Cortex of kidney (tissue), 1 donor: Measurements from ENCODE around the gene SERPINI1.

Source experiments
- DNase-seq: peaks from one replicate; lab custom pipeline; 2025; lab: John Stamatoyannopoulos, UW

SERPINI1 gene, protein sequence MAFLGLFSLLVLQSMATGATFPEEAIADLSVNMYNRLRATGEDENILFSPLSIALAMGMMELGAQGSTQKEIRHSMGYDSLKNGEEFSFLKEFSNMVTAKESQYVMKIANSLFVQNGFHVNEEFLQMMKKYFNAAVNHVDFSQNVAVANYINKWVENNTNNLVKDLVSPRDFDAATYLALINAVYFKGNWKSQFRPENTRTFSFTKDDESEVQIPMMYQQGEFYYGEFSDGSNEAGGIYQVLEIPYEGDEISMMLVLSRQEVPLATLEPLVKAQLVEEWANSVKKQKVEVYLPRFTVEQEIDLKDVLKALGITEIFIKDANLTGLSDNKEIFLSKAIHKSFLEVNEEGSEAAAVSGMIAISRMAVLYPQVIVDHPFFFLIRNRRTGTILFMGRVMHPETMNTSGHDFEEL

DNA sequence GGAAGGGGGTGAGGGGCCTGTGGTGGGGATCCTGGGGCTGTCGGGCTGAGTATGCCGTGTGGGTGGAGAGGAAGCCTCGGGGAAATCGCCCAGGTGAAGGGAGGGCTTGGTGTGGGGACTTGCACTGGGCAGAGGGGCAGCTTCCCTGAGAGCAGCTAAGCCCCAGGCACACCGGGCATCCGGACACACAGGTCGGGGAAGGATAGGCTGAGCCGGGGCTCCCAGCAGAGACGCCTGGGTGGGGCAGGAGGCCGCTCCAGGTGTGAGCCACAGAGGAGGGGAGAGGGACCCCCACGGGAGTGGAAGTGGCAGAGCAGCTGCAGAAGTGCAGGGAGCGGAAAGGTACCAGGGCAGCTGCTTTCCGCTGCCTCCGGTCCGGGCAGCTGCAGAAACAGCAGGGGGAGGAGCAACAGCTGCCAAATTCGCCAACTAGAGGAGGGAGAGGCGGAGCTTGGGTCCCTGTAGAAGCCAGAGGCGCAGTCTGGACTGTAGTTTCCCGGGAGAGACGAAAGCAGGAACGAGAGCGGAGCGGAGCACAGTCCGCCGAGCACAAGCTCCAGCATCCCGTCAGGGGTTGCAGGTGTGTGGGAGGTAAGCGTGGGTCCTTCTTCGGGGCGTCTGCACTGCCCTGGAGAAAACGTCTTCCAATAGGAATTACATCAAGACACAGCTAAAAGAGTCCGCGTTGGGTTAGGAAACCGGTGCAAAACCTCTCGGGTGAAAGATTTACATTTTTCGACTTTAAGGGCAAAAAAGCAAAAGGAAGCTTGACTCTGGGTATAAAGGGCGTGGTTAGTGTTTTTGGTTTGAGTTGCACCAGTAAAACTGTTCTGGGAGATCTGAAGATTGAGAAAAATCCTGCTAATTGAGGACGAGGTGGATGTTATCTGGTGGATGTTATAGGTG, at the start of gene SERPINI1:
SERPINI1 (plus strand) TSS at position 489 of the 906 bp plus-strand sequence. CDS start 53,408 bp downstream, outside the sequence.
- peak; percentile 19 for DNase-seq

DNA sequence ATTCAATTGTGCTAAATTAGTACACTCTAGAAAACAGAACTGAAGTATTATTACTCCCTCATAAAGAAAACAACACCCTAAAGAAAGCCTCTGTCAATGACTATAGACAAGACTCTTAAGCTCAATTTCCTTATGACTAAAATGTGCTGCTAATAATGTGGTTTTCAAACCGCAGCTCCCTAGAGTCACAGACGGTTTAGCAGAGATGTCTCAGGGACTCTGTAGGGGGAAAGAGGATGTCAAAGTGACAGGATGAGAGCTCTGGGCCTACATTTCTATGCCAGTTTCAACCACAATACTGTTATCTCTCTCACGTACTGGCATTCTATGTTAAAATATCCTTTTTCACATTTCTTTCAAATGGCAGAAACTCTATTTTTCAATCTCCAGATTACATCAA, 44.2 kb upstream of the SERPINI1 start:
- no peak for DNase-seq

DNA sequence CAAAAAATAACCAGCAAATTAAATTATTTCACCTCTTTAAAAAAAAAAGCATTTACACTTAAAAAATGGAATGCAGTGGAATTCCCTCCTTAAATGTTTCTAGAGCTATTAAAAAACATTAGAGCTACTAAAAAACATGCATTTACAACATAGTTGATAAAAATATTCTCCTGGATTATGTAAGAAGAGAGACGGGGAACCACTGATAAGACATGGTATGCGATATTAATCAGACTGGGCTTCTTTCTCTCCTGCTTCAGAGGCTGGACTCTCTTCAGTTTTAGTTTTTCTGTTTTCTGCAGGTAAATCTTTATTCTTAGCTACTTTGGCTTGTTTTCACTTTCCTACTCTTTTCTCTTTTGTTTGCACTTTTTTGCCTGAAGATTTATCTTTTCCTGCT, 41.4 kb upstream of the SERPINI1 start:
- no peak for DNase-seq

DNA sequence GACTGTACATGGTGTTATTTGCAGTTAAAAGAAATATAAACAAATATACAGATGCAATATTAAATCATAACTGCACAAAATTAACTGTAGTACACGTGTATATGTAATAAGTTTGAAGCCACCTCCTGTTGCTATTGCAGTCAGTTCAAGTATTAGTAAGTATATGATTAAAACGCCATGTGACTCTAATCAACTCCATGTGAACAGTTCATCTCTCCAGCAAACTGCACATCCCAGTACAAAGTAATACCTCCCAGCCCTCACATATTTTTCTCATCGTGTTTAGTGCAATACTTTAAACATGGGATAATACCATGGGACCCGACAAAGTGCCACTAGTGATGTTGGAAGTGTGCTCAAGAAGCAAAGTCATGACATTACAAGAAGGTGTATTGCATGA, 35.5 kb upstream of the SERPINI1 start:
- no peak for DNase-seq

DNA sequence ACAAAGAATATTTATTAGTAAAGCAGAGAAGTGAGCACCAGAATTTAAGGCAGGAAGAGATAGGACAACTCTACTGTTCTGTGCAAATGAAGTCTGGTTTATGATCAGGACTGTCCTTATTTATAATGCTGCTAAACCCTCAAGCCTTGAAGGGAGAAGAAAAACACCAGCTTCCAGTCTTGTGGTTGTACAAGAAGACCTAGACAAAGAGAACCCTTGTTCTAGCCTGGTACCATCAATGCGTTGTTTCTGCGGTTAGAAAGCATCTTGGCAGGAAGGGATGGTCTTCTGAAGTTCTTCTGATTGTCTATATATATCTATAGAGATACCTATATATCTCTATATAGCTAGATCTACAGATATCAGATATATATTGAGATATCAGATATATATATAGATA, 34.6 kb upstream of the SERPINI1 start:
- DNase-seq, result no peak

DNA sequence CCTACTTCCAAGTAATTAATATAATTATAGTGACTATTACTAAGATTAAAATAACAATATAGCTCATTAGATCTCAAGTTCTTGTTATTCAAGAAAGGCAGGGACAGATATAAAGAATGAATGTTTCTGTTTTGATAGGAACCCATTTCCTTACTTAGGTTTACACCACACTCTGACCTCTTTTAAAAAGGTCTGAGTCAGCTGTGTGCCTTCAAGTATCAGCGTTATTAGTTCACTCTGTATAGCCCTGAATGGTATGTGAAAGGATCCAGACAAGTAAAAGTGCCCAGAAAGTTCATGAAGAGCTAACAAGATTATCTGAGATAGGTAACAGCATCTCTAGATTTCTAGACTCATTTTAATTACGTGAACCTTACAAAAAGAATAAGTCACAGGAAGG, 29.7 kb upstream of the SERPINI1 start:
- DNase-seq, result no peak

DNA sequence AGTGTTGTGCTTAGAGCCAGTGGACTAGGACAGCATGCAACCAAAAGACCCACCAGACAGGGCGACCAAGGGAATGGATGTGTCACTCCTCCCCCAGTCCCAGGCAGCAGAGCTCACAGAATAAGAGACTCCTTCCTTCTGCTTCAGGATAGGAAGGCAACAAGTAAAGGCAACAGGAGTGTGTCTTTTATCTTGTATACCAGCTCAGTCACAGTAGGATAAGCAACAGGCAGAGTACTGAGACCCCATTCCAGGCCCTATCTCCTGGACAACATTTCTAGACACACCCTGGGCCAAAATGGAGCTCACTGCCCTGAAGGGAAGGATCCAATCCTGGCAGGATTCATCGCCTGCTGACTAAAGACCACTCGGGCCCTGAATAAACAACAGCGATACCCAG, 25.8 kb upstream of the SERPINI1 start:
- DNase-seq, result no peak

DNA sequence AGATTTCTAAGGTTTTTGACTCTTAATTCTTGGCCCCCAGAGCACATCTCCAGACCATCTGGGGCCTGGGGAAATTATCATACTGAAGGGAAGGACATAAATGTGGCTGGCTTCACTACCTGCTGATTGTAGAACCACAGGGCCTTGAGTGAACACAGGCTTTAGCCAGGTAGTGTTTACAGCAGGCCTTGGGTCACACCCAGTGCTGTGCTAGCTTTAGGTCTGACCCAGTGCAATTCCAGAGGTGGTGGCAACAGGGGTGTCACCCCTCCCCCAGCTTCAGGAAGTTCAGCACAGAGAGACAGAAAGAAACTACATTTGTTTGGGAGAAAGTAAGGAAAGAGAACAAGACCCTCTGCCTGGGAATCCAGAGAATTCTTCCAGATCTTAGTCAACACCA, 25.0 kb upstream of the SERPINI1 start:
- no peak for DNase-seq

DNA sequence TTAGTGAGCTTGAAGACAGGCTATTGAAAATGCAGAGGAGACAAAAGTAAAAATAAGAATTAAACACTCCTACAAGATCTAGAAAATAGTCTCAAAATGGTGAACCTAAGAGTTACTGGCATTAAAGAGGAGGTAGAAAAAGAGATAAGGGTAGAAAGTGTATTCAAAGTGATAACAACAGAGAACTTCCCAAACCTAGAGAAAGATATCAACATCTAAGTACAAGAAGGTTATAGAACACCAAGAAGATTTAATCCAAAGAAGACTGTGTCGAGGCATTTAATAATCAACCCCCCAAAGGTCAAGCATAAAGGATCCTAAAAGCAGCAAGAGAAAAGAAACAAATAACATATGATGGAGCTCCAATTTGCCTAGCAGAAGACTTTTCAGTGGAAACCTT, 24.1 kb upstream of the SERPINI1 start:
- DNase-seq, result no peak

DNA sequence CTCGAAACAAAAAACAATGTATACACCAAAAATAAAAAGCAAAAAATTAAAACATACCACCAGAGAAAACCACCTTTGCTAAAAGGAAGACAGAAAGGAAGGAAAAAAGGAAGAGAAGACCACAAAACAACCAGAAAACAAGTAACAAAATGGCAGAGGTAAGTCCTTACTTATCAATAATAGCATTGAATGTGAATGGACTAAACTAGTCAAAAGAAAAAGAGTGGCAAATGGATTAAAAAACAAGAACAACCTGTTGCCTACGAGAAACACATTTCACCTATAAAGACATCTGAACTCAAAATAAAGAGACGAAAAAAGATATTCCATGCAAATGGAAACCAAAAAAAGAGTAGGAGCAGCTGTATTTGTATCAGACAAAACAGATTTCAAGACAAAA, 23.1 kb upstream of the SERPINI1 start:
- no peak for DNase-seq

DNA sequence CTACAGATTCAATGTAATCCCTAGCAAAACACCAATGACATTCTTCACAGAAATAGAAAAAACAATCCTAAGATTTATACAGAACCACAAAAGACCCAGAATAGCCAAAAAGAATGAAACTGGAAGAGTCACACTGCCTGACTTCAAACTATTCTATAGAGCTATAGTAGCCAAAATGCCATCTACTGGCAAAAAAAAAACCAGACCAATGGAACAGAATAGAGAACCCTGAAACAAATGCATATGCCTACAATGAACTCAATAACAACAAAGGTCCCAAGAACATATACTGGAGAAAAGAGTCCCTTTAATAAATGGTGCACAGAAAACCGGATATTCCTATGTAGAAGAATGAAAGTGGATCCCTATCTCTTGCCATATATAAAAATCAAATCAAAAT, 20.6 kb upstream of the SERPINI1 start:
- DNase-seq, result no peak

DNA sequence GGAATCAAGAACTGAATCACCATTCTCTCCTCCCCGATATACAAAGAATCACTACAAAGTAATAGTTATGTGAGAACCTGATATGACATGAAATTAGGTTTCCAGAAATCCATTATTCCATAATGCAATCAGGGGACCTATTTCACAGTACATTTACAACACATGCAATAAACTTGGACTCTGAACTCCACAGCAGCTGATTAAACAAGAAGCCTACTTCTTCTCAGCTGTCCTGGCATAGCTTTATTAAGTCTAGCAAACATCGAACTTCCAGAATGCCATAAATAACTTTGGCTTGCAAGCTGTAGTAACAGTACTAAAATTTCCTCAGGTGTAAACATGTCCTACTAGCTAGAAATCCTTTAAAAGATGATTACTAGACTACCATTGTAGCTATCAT, 18.6 kb upstream of the SERPINI1 start:
- DNase-seq, result no peak

DNA sequence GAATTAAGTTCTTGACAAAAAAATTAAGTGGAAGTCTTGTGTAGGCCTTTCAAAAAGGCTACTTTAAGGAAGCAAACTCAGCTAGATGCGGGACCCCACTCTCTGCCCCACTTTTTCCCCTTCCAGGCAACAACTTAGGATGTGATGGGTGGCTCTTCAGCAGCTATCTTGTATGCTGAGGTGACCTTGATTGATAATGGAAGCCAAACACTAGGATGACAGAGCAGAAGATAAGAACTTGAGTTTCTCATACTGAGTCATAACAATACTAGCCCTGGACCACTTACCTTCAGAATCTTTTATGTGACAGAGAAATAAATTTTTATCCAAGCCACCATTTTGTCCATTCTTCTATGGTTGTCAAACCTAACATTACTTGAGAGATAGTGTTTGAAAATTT, 16.9 kb upstream of the SERPINI1 start:
- no peak for DNase-seq

DNA sequence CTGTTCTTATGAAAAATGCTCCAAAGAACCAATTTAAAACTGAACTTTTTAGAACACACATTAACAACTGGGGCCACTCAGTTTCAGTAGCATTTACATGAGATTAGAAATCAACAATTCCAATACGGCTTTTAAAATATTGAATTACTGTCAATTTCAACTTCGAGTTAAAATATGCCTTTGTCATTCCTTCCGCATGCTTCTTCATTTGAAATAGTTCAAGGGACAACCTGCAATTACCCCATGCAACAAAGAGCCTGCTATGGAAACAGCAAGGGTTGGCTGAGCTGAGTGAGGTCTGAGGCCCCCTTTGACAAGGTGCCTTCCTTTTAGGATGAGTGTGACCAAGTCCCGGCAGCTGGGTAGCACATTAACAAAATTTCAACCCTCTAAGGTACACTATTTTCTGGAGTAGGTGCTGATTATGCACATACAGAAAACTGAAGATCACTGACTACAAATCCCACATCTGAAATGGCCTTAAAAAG, 12.5 kb upstream of the SERPINI1 start:
- DNase-seq, result no peak

DNA sequence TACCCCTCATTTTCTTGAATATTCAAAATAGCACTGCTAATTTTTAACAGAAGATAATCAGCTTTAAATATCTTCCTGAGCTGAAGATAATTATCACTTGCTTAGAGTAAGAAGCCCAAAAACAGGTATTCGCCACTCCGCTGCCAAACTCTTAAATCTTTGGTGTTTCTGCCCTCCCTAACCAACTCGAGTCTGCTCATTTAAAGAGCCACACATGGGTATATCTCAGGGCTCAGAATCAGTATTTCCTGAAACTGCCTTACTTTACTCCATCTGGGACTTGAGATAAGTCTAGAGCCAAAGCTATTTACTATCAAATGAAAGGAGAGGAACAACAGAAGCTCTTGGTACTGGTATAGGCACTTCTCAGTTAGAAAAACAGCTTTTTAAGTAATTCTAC, 11.6 kb upstream of the SERPINI1 start:
- DNase-seq, result no peak

DNA sequence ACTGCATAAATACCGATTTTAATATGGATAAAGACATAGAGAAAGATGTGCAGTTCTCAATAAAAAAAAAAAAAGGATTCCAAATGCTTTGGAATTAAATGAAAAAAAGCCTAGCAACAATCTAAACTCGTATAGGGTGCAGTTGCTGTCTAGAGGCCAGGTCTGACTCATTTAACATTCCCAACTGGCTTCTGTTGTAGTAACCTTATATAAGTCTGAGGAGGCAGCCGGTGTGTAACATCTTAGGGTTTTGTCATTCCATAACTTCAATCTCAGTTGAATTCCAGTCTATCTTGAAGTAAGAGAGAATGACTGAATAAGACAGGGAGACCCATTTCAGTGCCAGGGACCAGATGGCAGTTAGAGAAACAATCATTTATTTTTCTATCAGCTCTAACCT, 7.3 kb upstream of the SERPINI1 start:
- DNase-seq, result no peak

DNA sequence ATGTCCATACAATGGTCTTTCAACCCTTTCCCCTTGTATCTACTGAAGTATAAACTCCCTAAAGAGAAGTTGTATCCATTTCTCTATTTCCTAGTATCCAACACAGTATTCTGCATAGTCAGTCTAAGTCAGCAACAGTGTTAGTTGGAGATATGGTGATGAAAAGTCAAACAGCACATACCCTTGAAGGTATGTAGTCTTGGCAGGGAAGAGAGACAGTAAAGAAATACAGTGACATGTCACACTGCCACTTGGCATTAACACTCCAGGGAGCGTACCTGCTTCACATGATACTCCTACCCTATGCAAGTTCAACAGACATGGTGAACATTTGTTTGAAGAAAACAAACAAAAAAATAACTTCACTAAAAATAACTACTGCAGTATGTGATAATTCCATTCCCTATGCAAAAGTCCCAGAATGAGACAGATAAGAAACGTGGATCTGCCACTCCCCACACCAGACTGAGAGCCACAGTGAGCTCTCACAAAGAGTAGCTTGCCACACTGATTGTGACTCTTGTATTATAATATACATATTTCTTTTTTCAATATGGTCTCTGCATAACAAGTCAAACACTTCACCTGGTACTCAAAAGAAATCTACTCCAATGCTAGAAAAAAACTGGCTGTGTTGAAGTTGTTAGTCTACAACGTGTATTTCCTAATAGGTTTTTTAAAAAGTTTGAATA, 6.7 kb upstream of the SERPINI1 start:
- DNase-seq, result no peak

DNA sequence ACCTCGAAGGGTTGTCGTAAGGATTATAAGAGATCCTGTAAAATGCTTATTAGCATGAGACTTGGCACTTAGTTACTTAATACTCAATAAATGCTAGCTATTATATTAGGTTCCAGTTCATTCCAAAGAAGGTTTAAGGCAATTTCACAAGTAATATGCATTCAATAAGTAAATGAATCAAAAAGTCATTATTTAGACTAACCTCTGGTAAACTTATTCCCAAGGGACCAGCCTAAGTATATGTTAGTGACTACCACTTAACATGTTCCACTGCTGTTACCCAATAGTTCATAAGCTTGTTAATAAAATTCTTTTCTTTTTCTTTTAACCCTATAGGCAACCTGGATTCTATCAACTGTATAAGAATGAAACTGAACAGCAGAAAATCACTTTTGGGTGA, 5.9 kb upstream of the SERPINI1 start:
- DNase-seq, result no peak

DNA sequence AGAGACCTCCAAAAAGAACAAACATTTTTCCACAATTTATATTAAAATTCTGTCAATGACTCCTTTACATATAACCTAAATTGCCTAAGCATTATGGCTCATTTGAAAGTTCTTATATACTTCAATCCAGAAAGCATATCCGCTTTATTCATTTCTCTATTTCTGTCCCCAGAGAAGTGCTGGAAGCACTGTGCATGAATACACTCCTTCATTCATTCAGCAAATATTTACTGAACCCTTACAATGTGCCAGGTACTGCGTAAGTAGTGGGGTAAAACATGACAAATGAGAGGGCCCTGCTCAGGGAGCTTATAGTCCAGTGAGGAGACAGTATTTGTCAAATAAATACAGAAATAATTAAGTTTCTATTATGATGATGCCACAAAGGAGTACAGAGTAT, 4.1 kb upstream of the SERPINI1 start:
- no peak for DNase-seq

DNA sequence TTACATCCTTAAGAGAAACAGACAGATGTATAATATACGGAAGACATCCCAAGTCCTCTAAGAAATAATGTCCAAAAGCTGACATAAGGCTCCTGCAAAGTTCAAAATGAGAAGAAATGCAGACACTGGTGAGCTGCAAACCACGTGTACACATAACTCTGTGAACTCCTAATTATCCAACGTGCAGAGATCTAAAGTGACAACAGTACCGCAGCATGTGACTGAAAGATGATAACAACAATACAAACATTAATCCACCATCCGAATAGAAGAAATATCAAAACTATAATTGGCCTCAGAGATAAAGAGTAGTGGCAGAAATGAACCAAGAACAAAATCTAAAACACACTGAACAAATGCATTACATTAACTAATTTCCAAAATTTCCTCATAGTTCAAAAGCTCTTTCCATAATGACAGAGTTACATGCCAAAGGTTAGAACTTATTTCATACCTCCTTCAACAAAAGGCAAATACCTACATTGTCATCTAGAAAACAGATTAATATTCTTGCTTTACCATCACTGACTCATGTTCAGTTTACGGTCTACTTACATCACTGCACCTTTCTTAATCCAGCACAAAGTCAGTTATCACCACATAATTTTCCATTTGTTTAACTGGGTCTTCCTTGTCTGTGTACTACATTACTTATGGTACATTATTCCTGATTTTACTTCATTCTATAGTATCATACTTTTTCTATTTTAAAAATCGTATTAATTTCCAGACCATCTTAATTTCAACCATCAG, 3.0 kb upstream of the SERPINI1 start:
- no peak for DNase-seq

DNA sequence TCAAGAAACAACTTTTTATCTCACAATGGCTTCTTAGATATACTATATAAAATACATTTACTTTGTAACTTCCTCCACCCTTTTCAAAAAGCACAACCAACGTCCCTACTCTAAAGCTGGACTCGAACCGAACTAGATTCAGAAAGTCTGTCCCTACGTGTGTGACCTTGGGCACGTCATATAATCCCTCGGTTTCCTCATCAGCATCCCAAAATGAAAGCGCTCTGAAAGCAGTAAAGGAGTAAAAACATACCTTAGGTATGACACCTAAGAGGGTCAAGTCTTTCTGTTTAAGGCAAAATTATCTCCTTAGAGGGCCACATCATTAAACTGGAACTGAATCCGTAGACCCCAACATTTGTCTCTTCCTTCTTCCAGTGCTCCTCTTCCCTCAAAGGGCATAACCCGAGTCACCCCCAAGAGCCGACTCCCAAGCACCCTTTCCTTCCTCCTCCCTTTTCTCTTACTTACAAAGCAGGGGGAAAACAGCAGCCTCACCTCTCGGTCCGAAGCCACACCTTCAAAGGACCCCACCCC, 1.5 kb upstream of the SERPINI1 start:
- DNase-seq, result no peak
